Retinal pigment epithelial cell (primary cell): ENCODE measurements around the gene XAGE5.
"Not testable (repeated sequence)": the region's sequence is repeated elsewhere in the genome, so short reads cannot be mapped to it uniquely, and the experiment has no call there.

Source experiments
- DNase-seq: peaks from one replicate; pipeline ENCODE4 v3.0.0-alpha.2; 2010; ENCODE audit warnings: low read depth
- H3K4me3 ChIP-seq: 2 replicates; pipeline ENCODE4 v1.5.1; 2011; ENCODE audit warnings: mild to moderate bottlenecking, low read length, control low read depth, moderate library complexity
- CTCF ChIP-seq: conservative IDR thresholded peaks from 2 replicates; pipeline ENCODE4 v1.5.1; 2011; ENCODE audit warnings: low read depth, low read length, control low read depth, inconsistent platforms

Gene XAGE5

GRCh38 chrX:52839137-52839536, 28.1 kb downstream of the XAGE5 start:
- TF ChIP-seq CTCF: no peak

GRCh38 chrX:52843619-52844018, 32.5 kb downstream of the XAGE5 start:
- DNase-seq: not testable (repeated sequence)

More at GRCh38 chrX:52839137-52839536, 28.1 kb downstream of the XAGE5 start:
- no peak for DNase-seq
- H3K4me3 ChIP-seq: no peak overlapping the region

GRCh38 chrX:52852110-52852860, 41.2 kb downstream of the XAGE5 start:
- no peak for TF ChIP-seq CTCF
- no peak for DNase-seq
- H3K4me3 ChIP-seq: no peak overlapping the region

More at GRCh38 chrX:52843619-52844018, 32.5 kb downstream of the XAGE5 start:
- H3K4me3 ChIP-seq: not testable (repeated sequence)

- not testable (repeated sequence) for DNase-seq, H3K4me3 ChIP-seq
These were observed 46.0 kb downstream of the XAGE5 start for GRCh38 chrX:52856991-52857525.

- TF ChIP-seq CTCF: no peak
- DNase-seq: no peak
- H3K4me3 ChIP-seq: no peak overlapping the region
These were observed 54.4 kb downstream of the XAGE5 start for GRCh38 chrX:52865343-52865998.
